ENCODE measurements around the gene ITPR1. TPM values are rescaled to one million over a fixed set of nuclear protein-coding genes. Genes with fewer than 3 reads are reported as not detected.

Gene ITPR1
- total and polyA plus RNA-seq, 2 of the 4 experiments (the other 2 are of a cell fraction): 1.8 to 5.7 TPM

- intact Hi-C loops (cut with micrococcal nuclease): no loop called here
- Histone ChIP-seq H3K9me1 (ENCODE audit: insufficient read depth, low read length) (no peaks in the 10 kb centered on the region), H2BK15ac (ENCODE audit: low read depth, low read length) (no peak overlapping the region), H2BK5ac (ENCODE audit: low read depth, low read length, poor library complexity, severe bottlenecking) (no peak overlapping the region), H4K8ac (ENCODE audit: low read depth in 2 of 2, low read length in 2 of 2) (no peak overlapping the region), H3K14ac (replicated peaks; ENCODE audit: low read depth, low read length) (no peak overlapping the region), H3K4me3 (ENCODE audit: insufficient read depth, low read depth, low read length) (no peak overlapping the region), H3K4me1 (ENCODE audit: control insufficient read depth, insufficient read depth, low read length) (peaks cover 12% of the 10 kb centered on the region), H3K27ac (ENCODE audit: insufficient read depth, low read length) (no peak overlapping the region), H3K36me3 (ENCODE audit: control insufficient read depth, insufficient read depth, low read length) (no peaks in the 10 kb centered on the region), H2AK9ac (replicated peaks; ENCODE audit: low read depth, low read length, poor library complexity) (no peak overlapping the region), H4K20me1 (ENCODE audit: insufficient read depth, low read length) (no peaks in the 10 kb centered on the region), H2BK120ac (ENCODE audit: low read depth, low read length) (no peak overlapping the region), H3K4me2 (ENCODE audit: low read depth, low read length) (no peak overlapping the region), H3K9me3 (ENCODE audit: control insufficient read depth, insufficient read depth, low read length) (no peaks in the 10 kb centered on the region), H3K79me1 (ENCODE audit: low read depth in 1 of 2, low read length in 2 of 2) (no peaks in the 10 kb centered on the region), H2BK20ac (ENCODE audit: low read depth, low read length) (no peak overlapping the region), H3K4ac (ENCODE audit: low read depth, low read length) (no peak overlapping the region), H2AK5ac (ENCODE audit: low read depth, low read length) (no peak overlapping the region), H4K91ac (ENCODE audit: insufficient read depth, low read depth, low read length) (no peak overlapping the region), H3K56ac (ENCODE audit: extremely low read depth, insufficient read depth, low read length) (no peak overlapping the region), H3K27me3 (ENCODE audit: control insufficient read depth, insufficient read depth, low read length) (no peaks in the 10 kb centered on the region), H2AFZ (replicated peaks; ENCODE audit: low read length, poor library complexity) (no peak overlapping the region), H3K9ac (ENCODE audit: low read depth, low read length) (no peak overlapping the region), H3K18ac (ENCODE audit: low read depth, low read length) (no peak overlapping the region), H4K5ac (ENCODE audit: low read depth, low read length) (no peak overlapping the region), H3K23ac (ENCODE audit: low read depth, low read length) (no peak overlapping the region)
- no CpG with 5 or more reads among the region's 2 CpGs for WGBS, 2 experiments (ENCODE audit: extremely low coverage in 2 of 2, insufficient read length in 1 of 2)
- CTCF ChIA-PET: interaction anchor here (1.0 kb wide), 1 partner anchor 231 kb away, joined by 3 read pairs; no protein-coding TSS in a partner anchor
- dilution Hi-C loops (cut with HindIII; ENCODE audit: low sequenced_read_pairs, unreplicated experiment): no loop called here
- DNase-seq (no peak), ATAC-seq (ENCODE audit: low read depth) (no peak)
- in situ Hi-C loops (cut with MboI; ENCODE audit: low sequenced_read_pairs): no loop called here
- TF ChIP-seq NFE2L2 (IDR thresholded peaks at IDR 0.05; ENCODE audit: low read depth, low read length) (no peak), MAZ (IDR thresholded peaks at IDR 0.05; ENCODE audit: borderline replicate concordance, low read depth, low read length) (no peak), CHD1 (IDR thresholded peaks at IDR 0.05; ENCODE audit: low read depth, low read length) (no peak), BHLHE40 (IDR thresholded peaks at IDR 0.05; ENCODE audit: low read depth, low read length) (no peak), RFX5 (IDR thresholded peaks at IDR 0.05; ENCODE audit: low read depth, low read length) (no peak), CEBPB (IDR thresholded peaks at IDR 0.05; ENCODE audit: low read depth, low read length) (no peak), RAD21 (IDR thresholded peaks at IDR 0.05; ENCODE audit: low read length) (no peak)
- TF ChIP-seq, protein P1, sequence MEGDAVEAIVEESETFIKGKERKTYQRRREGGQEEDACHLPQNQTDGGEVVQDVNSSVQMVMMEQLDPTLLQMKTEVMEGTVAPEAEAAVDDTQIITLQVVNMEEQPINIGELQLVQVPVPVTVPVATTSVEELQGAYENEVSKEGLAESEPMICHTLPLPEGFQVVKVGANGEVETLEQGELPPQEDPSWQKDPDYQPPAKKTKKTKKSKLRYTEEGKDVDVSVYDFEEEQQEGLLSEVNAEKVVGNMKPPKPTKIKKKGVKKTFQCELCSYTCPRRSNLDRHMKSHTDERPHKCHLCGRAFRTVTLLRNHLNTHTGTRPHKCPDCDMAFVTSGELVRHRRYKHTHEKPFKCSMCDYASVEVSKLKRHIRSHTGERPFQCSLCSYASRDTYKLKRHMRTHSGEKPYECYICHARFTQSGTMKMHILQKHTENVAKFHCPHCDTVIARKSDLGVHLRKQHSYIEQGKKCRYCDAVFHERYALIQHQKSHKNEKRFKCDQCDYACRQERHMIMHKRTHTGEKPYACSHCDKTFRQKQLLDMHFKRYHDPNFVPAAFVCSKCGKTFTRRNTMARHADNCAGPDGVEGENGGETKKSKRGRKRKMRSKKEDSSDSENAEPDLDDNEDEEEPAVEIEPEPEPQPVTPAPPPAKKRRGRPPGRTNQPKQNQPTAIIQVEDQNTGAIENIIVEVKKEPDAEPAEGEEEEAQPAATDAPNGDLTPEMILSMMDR (conservative IDR thresholded peaks at IDR 0.05; ENCODE audit: low read depth, low read length): no peak
- no TSS peak for BruUV-seq (replicated peaks)
- POLR2A ChIA-PET (ENCODE audit: unreplicated experiment): no interaction called here
Measured at GRCh38 chr3:4581498-4581897, 88.3 kb downstream of the ITPR1 start.
